Measurements from ENCODE around the gene FAM32A.

- TF ChIP-seq CTCF (IDR thresholded peaks at IDR 0.05 in 8 of 11, conservative IDR thresholded peaks at IDR 0.05 in 3 of 11) (no peak), POLR2AphosphoS5 (IDR thresholded peaks at IDR 0.05) (no peak)
Measured at GRCh38 chr19:16153582-16154336, 31.5 kb upstream of the FAM32A start.

All from spleen (tissue), 7 donors.